Measurements from ENCODE around the gene CAMTA1. TPM values are rescaled to one million over a fixed set of nuclear protein-coding genes. Genes with fewer than 3 reads are reported as not detected.

CAMTA1 gene
- polyA plus RNA-seq, 1 of the 3 experiments (the other 2 are of a cell fraction) = 63.1 TPM

DNA sequence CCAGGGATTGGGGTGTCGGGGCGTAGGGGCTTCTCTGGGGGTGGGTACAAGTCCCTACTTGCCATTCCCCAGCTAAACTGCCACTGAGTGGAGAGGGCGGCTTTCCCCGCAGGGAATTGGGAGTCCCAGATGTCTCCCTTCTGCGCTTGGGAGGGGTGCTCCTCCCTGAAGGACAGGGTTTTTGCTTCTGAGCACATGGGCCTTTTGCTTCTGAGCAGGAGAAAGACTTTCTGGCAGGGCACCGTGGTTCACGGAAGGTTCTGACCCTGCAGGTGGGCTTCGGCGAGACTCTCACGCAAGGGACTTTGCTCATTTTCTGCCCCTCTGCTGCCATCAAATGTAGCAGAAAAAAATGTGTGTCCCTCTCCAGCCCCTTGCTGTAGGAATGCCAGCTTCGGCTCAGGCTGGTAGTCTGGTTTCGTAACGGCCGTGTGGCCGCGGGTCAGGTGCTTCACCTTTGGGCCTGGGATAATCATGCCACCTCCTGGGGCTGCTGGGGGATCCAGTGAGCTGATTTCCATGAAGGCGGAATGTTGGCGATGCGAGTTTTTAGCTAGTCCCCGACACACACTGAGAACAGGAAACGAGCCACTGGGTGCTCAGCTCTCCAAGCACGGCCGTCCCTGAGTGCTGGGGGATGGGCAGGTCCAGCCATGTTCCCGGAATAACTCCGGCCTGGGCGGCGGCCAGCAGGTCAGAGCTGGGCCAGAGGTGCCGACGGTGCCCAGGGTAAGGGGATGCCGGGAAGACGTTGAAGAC, 364.0 kb downstream of the CAMTA1 start:
- no peaks in the 10 kb centered on the region for H3K79me2 ChIP-seq (ENCODE audit: insufficient read depth)
- no peaks in the 10 kb centered on the region for H3K36me3 ChIP-seq (replicated peaks in 1 of 2; ENCODE audit: control insufficient read depth in 1 of 2, insufficient read depth in 2 of 2, low read length in 1 of 2)
- no peaks in the 10 kb centered on the region for H4K20me1 ChIP-seq (ENCODE audit: insufficient read depth)
- ChIA-PET CTCF (no interaction called here), POLR2A (interaction anchor here (0.6 kb wide), 1 partner anchor 547 kb away, joined by 3 read pairs; the partner anchor contains the start of gene KLHL21)
- DNase-seq = no peak
- H3K4me3 ChIP-seq (ENCODE audit: low read depth in 2 of 2, low read length in 1 of 2) = no peak overlapping the region
- H3K27ac ChIP-seq (ENCODE audit: low read depth in 2 of 2, low read length in 1 of 2) = no peak overlapping the region
- peaks cover 0 to 27% of the 10 kb centered on the region in 2 experiments; a peak in 2 of 4 replicates for H3K4me1 ChIP-seq (ENCODE audit: control insufficient read depth in 1 of 2, insufficient read depth in 2 of 2, low read depth in 1 of 2, low read length in 1 of 2)
- no peak overlapping the region for H3K4me2 ChIP-seq
- no peaks in the 10 kb centered on the region for H3F3A ChIP-seq (replicated peaks; ENCODE audit: insufficient read depth)
- WGBS (ENCODE audit: low lambda C conversion rate) = 80% methylated on average over 9 of the region's 31 CpGs
- no peaks in the 10 kb centered on the region for H3K9me2 ChIP-seq
- no peak overlapping the region for H3K9ac ChIP-seq
- TF ChIP-seq MEF2A (IDR thresholded peaks at IDR 0.05; ENCODE audit: borderline replicate concordance, low read depth) (no peak), JUND (IDR thresholded peaks at IDR 0.05) (no peak), RFX5 (IDR thresholded peaks at IDR 0.05; ENCODE audit: low read length) (no peak), EP300 (IDR thresholded peaks at IDR 0.05; ENCODE audit: borderline replicate concordance in 1 of 2, low read depth in 1 of 2, low read length in 1 of 2) (no peak), TAF1 (IDR thresholded peaks at IDR 0.05; ENCODE audit: borderline replicate concordance, low read depth, low read length) (no peak), GATA2 (CRISPR knock-in tag; IDR thresholded peaks at IDR 0.05) (no peak), SIN3A (IDR thresholded peaks at IDR 0.05; ENCODE audit: borderline replicate concordance, low read depth, low read length) (no peak), CTCF (IDR thresholded peaks at IDR 0.05) (no peak)
- TF ChIP-seq, protein P1, sequence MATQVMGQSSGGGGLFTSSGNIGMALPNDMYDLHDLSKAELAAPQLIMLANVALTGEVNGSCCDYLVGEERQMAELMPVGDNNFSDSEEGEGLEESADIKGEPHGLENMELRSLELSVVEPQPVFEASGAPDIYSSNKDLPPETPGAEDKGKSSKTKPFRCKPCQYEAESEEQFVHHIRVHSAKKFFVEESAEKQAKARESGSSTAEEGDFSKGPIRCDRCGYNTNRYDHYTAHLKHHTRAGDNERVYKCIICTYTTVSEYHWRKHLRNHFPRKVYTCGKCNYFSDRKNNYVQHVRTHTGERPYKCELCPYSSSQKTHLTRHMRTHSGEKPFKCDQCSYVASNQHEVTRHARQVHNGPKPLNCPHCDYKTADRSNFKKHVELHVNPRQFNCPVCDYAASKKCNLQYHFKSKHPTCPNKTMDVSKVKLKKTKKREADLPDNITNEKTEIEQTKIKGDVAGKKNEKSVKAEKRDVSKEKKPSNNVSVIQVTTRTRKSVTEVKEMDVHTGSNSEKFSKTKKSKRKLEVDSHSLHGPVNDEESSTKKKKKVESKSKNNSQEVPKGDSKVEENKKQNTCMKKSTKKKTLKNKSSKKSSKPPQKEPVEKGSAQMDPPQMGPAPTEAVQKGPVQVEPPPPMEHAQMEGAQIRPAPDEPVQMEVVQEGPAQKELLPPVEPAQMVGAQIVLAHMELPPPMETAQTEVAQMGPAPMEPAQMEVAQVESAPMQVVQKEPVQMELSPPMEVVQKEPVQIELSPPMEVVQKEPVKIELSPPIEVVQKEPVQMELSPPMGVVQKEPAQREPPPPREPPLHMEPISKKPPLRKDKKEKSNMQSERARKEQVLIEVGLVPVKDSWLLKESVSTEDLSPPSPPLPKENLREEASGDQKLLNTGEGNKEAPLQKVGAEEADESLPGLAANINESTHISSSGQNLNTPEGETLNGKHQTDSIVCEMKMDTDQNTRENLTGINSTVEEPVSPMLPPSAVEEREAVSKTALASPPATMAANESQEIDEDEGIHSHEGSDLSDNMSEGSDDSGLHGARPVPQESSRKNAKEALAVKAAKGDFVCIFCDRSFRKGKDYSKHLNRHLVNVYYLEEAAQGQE (IDR thresholded peaks at IDR 0.05; ENCODE audit: low read depth, low read length) = no peak
- no peaks in the 10 kb centered on the region for H3K27me3 ChIP-seq (ENCODE audit: insufficient read depth)
- no peak overlapping the region for H2AFZ ChIP-seq (ENCODE audit: low read depth)
- no peaks in the 10 kb centered on the region for H3K9me3 ChIP-seq

GRCh38 chr1:7150724-7151280, 365.5 kb downstream of the CAMTA1 start:
- CTCF ChIA-PET = interaction anchor here (0.6 kb wide), 1 partner anchor 80 kb away, joined by 4 read pairs; no protein-coding TSS in a partner anchor
- no peak for TF ChIP-seq PBX3 (IDR thresholded peaks at IDR 0.05)

More at GRCh38 chr1:7150724-7151280, 365.5 kb downstream of the CAMTA1 start:
- H3F3A ChIP-seq (replicated peaks; ENCODE audit: insufficient read depth) = no peaks in the 10 kb centered on the region
- H3K4me3 ChIP-seq (ENCODE audit: low read depth in 2 of 2, low read length in 1 of 2) = no peak overlapping the region
- 79% methylated on average over 19 of the region's 19 CpGs for WGBS (ENCODE audit: low lambda C conversion rate)
- POLR2A ChIA-PET = no interaction called here
- peaks cover 0 to 30% of the 10 kb centered on the region in 2 experiments; a peak in 2 of 4 replicates for H3K4me1 ChIP-seq (ENCODE audit: control insufficient read depth in 1 of 2, insufficient read depth in 2 of 2, low read depth in 1 of 2, low read length in 1 of 2)
- no peak overlapping the region for H2AFZ ChIP-seq (ENCODE audit: low read depth)
- H3K4me2 ChIP-seq = no peak overlapping the region
- H3K9me3 ChIP-seq = no peaks in the 10 kb centered on the region
- H3K9me2 ChIP-seq = no peaks in the 10 kb centered on the region
- no peaks in the 10 kb centered on the region for H3K27me3 ChIP-seq (ENCODE audit: insufficient read depth)
- H3K27ac ChIP-seq (ENCODE audit: low read depth in 2 of 2, low read length in 1 of 2) = no peak overlapping the region
- no peak overlapping the region for H3K9ac ChIP-seq
- no peaks in the 10 kb centered on the region for H4K20me1 ChIP-seq (ENCODE audit: insufficient read depth)
- no peaks in the 10 kb centered on the region for H3K36me3 ChIP-seq (replicated peaks in 1 of 2; ENCODE audit: control insufficient read depth in 1 of 2, insufficient read depth in 2 of 2, low read length in 1 of 2)
- DNase-seq = no peak
- H3K79me2 ChIP-seq (ENCODE audit: insufficient read depth) = no peaks in the 10 kb centered on the region
